GM23338 (cell line): ENCODE data around the gene FN1. TPM values are rescaled to one million over a fixed set of nuclear protein-coding genes. Genes with fewer than 3 reads are reported as not detected.

Source experiments
- ATAC-seq: fragments of 200-7000 bp; cut with Tn5 transposase; 3 replicates; pipeline ENCODE4 v1.9.1; 2020
- DNase-seq: peaks from one replicate; pipeline ENCODE4 v3.0.0-alpha.2; 2015; ENCODE audit warnings: low spot score
- H2AFZ ChIP-seq: fragments of 200-600 bp; sonication (generic); 2 replicates; pipeline ENCODE4 v1.8.0; 2016; ENCODE audit warnings: antibody characterized with exemption, mild to moderate bottlenecking, moderate library complexity
- H3F3A ChIP-seq: fragments of 200-600 bp; sonication (generic); replicated peaks from 2 replicates; pipeline ENCODE4 v1.8.0; 2017; ENCODE audit warnings: antibody characterized with exemption, mixed run types, low read depth
- H3K27ac ChIP-seq: fragments of 200-600 bp; sonication (generic); 2 replicates; pipeline ENCODE4 v1.6.1; 2016; ENCODE audit warnings: low read depth
- H3K27me3 ChIP-seq: fragments of 200-600 bp; sonication (generic); 2 replicates; pipeline ENCODE4 v1.8.0; 2016; ENCODE audit warnings: mild to moderate bottlenecking, mixed run types, moderate library complexity; ENCODE audit not compliant: insufficient read depth
- H3K36me3 ChIP-seq: fragments of 200-600 bp; sonication (generic); 2 replicates; pipeline ENCODE4 v1.8.0; 2016; ENCODE audit warnings: mild to moderate bottlenecking; ENCODE audit not compliant: insufficient read depth
- H3K4me1 ChIP-seq: fragments of 200-600 bp; sonication (generic); 2 replicates; pipeline ENCODE4 v1.8.0; 2016; ENCODE audit warnings: mild to moderate bottlenecking, moderate library complexity; ENCODE audit not compliant: insufficient read depth
- H3K4me2 ChIP-seq: fragments of 200-600 bp; sonication (generic); 2 replicates; pipeline ENCODE4 v1.7.1; 2017; ENCODE audit warnings: mixed run types
- H3K4me3 ChIP-seq: fragments of 200-600 bp; sonication (generic); 2 replicates; pipeline ENCODE4 v1.6.1; 2016; ENCODE audit warnings: mixed run types
- H3K79me2 ChIP-seq: fragments of 200-600 bp; sonication (generic); replicated peaks from 2 replicates; pipeline ENCODE4 v1.8.0; 2017; ENCODE audit warnings: mild to moderate bottlenecking; ENCODE audit not compliant: insufficient read depth
- H3K9me2 ChIP-seq: fragments of 200-600 bp; sonication (generic); 2 replicates; pipeline ENCODE4 v1.8.0; 2017; ENCODE audit not compliant: insufficient read depth
- H4K20me1 ChIP-seq: fragments of 200-600 bp; sonication (generic); replicated peaks from 2 replicates; pipeline ENCODE4 v1.8.0; 2017; ENCODE audit warnings: mild to moderate bottlenecking; ENCODE audit not compliant: insufficient read depth
- H3K27ac Mint-ChIP-seq: 2 replicates; pipeline ENCODE4 v1.8.0; 2020; ENCODE audit warnings: inconsistent platforms, mild to moderate bottlenecking, moderate library complexity, mixed read lengths
- H3K27me3 Mint-ChIP-seq: 3 replicates; pipeline ENCODE4 v1.8.0; 2022; ENCODE audit warnings: low read depth, mild to moderate bottlenecking, moderate library complexity, mixed read lengths, inconsistent platforms; ENCODE audit not compliant: insufficient read depth, poor library complexity
- H3K36me3 Mint-ChIP-seq: 3 replicates; pipeline ENCODE4 v1.8.0; 2021; ENCODE audit warnings: low read depth, mild to moderate bottlenecking, inconsistent platforms, moderate library complexity, mixed read lengths
- H3K4me1 Mint-ChIP-seq: 3 replicates; pipeline ENCODE4 v1.8.0; 2020; ENCODE audit warnings: mild to moderate bottlenecking, inconsistent platforms, mixed read lengths
- H3K4me3 Mint-ChIP-seq: 3 replicates; pipeline ENCODE4 v1.8.0; 2021; ENCODE audit warnings: moderate library complexity, mild to moderate bottlenecking, inconsistent platforms, mixed read lengths
- H3K9me3 Mint-ChIP-seq: 3 replicates; pipeline ENCODE4 v1.8.0; 2020; ENCODE audit warnings: moderate library complexity, mild to moderate bottlenecking, inconsistent platforms, mixed read lengths
- CREB1 ChIP-seq: fragments of 250-450 bp; sonication (Bioruptor Pico); IDR thresholded peaks from 2 replicates; pipeline ENCODE4 v1.5.0; 2020; ENCODE audit warnings: low read depth, mild to moderate bottlenecking, moderate library complexity
- CTCF ChIP-seq, 2 experiments: fragments of 200-600 bp in 1 of 2; sonication (generic) in 1 of 2; conservative IDR thresholded peaks; 2 replicates each; pipeline versions ENCODE4 v1.5.1 to v1.6.1; 2016 to 2017; ENCODE audit warnings: antibody characterized with exemption in 2 of 2, low read depth in 2 of 2, mild to moderate bottlenecking in 2 of 2, moderate library complexity in 1 of 2
- EZH2 ChIP-seq: fragments of 200-600 bp; sonication (generic); IDR thresholded peaks from one replicate; pipeline ENCODE4 v1.8.0; 2017; ENCODE audit warnings: antibody characterized with exemption, mild to moderate bottlenecking, low read depth; ENCODE audit not compliant: unreplicated experiment
- EZH2phosphoT487 ChIP-seq: fragments of 200-600 bp; sonication (generic); IDR thresholded peaks from one replicate; pipeline ENCODE4 v1.8.1; 2018; ENCODE audit warnings: antibody characterized with exemption; ENCODE audit not compliant: unreplicated experiment
- POLR2AphosphoS5 ChIP-seq: IDR thresholded peaks from 2 replicates; pipeline ENCODE4 v1.6.1; 2016; ENCODE audit warnings: antibody characterized with exemption, low read depth
- REST ChIP-seq: IDR thresholded peaks from one replicate; pipeline ENCODE4 v1.6.1; 2018; ENCODE audit warnings: antibody characterized with exemption; ENCODE audit not compliant: unreplicated experiment
- STAT1 ChIP-seq: IDR thresholded peaks from one replicate; pipeline ENCODE4 v1.6.1; 2016; ENCODE audit warnings: antibody characterized with exemption; ENCODE audit not compliant: unreplicated experiment
- ZNF114 ChIP-seq: fragments of 250-450 bp; sonication (Bioruptor Pico); IDR thresholded peaks from 2 replicates; pipeline ENCODE4 v1.5.0; 2020; ENCODE audit warnings: mild to moderate bottlenecking, moderate library complexity
- ZNF331 ChIP-seq: fragments of 250-450 bp; sonication (Bioruptor Pico); IDR thresholded peaks from 2 replicates; pipeline ENCODE4 v1.5.0; 2020; ENCODE audit warnings: low read depth, mild to moderate bottlenecking, moderate library complexity
- polyA plus RNA-seq: library from polyadenylated mRNA; unstranded; fragments of >200 nt; fragmentation: Nextera tagmentation; extraction: Ambion mirVana; gene quantifications from 2 replicates; pipeline ENCODE4 v1.2.1, GENCODE V29; 2016
- total RNA-seq: library from RNA; depleted of rRNA; stranded (reverse); fragments of >200 nt; shearing (Covaris generic); gene quantifications from 2 replicates; pipeline ENCODE4 v1.2.3, GENCODE V29; 2014
- TF ChIP-seq, protein P1 (sequence below): IDR thresholded peaks from 2 replicates; pipeline ENCODE4 v1.6.1; 2016; ENCODE audit warnings: antibody characterized with exemption

The FN1 gene
- total and polyA plus RNA-seq, 2 experiments from 2014 or later, result 79.6 to 255 TPM

- Histone ChIP-seq H3K4me1 (peaks cover 14% of the 10 kb centered on the region), H4K20me1 (peaks cover 15% of the 10 kb centered on the region; the same call in 1 of the 2 replicates), H3K4me2 (no peak overlapping the region), H3K27me3 (no peaks in the 10 kb centered on the region), H3K4me3 (no peak overlapping the region), H3K9me2 (no peaks in the 10 kb centered on the region), H3K79me2 (peaks cover 94% of the 10 kb centered on the region), H3K27ac (no peak overlapping the region), H3F3A (no peaks in the 10 kb centered on the region), H2AFZ (no peak overlapping the region), H3K36me3 (peaks cover 54% of the 10 kb centered on the region)
- no peak for TF ChIP-seq REST
- TF ChIP-seq EZH2, result no peak
- TF ChIP-seq EZH2phosphoT487, result no peak
- TF ChIP-seq STAT1, result no peak
- no peak for TF ChIP-seq CTCF (conservative IDR thresholded peaks at IDR 0.05; ENCODE audit: low read depth in 2 of 2)
- TF ChIP-seq, protein P1, sequence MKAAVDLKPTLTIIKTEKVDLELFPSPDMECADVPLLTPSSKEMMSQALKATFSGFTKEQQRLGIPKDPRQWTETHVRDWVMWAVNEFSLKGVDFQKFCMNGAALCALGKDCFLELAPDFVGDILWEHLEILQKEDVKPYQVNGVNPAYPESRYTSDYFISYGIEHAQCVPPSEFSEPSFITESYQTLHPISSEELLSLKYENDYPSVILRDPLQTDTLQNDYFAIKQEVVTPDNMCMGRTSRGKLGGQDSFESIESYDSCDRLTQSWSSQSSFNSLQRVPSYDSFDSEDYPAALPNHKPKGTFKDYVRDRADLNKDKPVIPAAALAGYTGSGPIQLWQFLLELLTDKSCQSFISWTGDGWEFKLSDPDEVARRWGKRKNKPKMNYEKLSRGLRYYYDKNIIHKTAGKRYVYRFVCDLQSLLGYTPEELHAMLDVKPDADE, result no peak
- no peak for TF ChIP-seq ZNF114 (CRISPR knock-in tag)
- Mint-ChIP-seq H3K27ac (no peak overlapping the region), H3K4me3 (no peak overlapping the region), H3K4me1 (peaks cover 19% of the 10 kb centered on the region), H3K27me3 (peaks cover 10% of the 10 kb centered on the region), H3K36me3 (peaks cover 86% of the 10 kb centered on the region), H3K9me3 (no peaks in the 10 kb centered on the region; the same call in 2 of the 3 replicates)
- DNase-seq (no peak), ATAC-seq (no peak)
Measured at GRCh38 chr2:215316336-215316735, 119.5 kb downstream of the FN1 start.

- H3K36me3 Mint-ChIP-seq, result peaks cover 75% of the 10 kb centered on the region
- Histone ChIP-seq H2AFZ (no peak overlapping the region), H3K4me3 (no peak overlapping the region), H3K36me3 (peaks cover 44% of the 10 kb centered on the region), H3K27me3 (no peaks in the 10 kb centered on the region), H3K79me2 (peaks cover 84% of the 10 kb centered on the region), H3K27ac (no peak overlapping the region), H3K9me2 (no peaks in the 10 kb centered on the region), H3K4me2 (no peak overlapping the region), H3K4me1 (peaks cover 14% of the 10 kb centered on the region), H4K20me1 (0 out of 2 replicates have a peak, but pooled peaks cover 15% of the 10 kb centered on the region), H3F3A (no peaks in the 10 kb centered on the region)
- DNase-seq (no peak), ATAC-seq (no peak)
- H3K4me3 Mint-ChIP-seq, result no peak overlapping the region
- no peaks in the 10 kb centered on the region; the same call in 2 of the 3 replicates for H3K9me3 Mint-ChIP-seq
- peaks cover 10% of the 10 kb centered on the region for H3K27me3 Mint-ChIP-seq
- H3K27ac Mint-ChIP-seq, result 0 out of 2 replicates have a peak overlapping the region, but pooled peaks have one; percentile 20
- H3K4me1 Mint-ChIP-seq, result peaks cover 19% of the 10 kb centered on the region
- no peak for TF ChIP-seq ZNF331 (CRISPR knock-in tag)
- no peak for TF ChIP-seq CREB1 (CRISPR knock-in tag)
- TF ChIP-seq CTCF (conservative IDR thresholded peaks at IDR 0.05; ENCODE audit: low read depth in 2 of 2), result no peak
- TF ChIP-seq EZH2phosphoT487, result no peak
- TF ChIP-seq POLR2AphosphoS5, result no peak
- no peak for TF ChIP-seq ZNF114 (CRISPR knock-in tag)
- TF ChIP-seq REST, result no peak
Measured at GRCh38 chr2:215315301-215315700, 120.6 kb downstream of the FN1 start.
